Measurements from ENCODE around the gene NGB.
"Not testable (repeated sequence)": the region's sequence is repeated elsewhere in the genome, so short reads cannot be mapped to it uniquely, and the experiment has no call there.

NGB gene

GRCh38 chr14:77271113-77271710 is at the start of gene NGB:
Gene NGB (minus strand): TSS chr14:77271206. CDS start chr14:77270937, 269 bp downstream.
- DNase-seq, result no peak

GRCh38 chr14:77320238-77320935 is 49.4 kb upstream of the NGB start, which contains the start of gene POMT2:
Gene POMT2 (minus strand): TSS chr14:77320883. CDS start chr14:77320681, 202 bp downstream.
- DNase-seq, result peak; percentile 38 to 91 (median 86)

GRCh38 chr14:77319422-77319821 is 48.4 kb upstream of the NGB start:
- DNase-seq, result no peak

- DNase-seq, result not testable (repeated sequence)
Observed at GRCh38 chr14:77318756-77319155, 47.8 kb upstream of the NGB start.

- DNase-seq, result peak in 2 of 14 donors; percentile 17 to 18
Observed at GRCh38 chr14:77318006-77318553, 47.1 kb upstream of the NGB start.

GRCh38 chr14:77316872-77317301 is 45.9 kb upstream of the NGB start:
- peak in 1 of 14 donors; percentile 32 for DNase-seq

- DNase-seq, result no peak
Observed at GRCh38 chr14:77316195-77316505, 45.1 kb upstream of the NGB start.

GRCh38 chr14:77314539-77315457 is 43.8 kb upstream of the NGB start:
- peak in 3 of 14 donors; percentile 34 to 54 (median 54) for DNase-seq

- DNase-seq, result peak in 3 of 14 donors; percentile 26 to 61 (median 39)
Observed at GRCh38 chr14:77314043-77314442, 43.0 kb upstream of the NGB start.

- DNase-seq, result no peak
Observed at GRCh38 chr14:77313371-77313770, 42.4 kb upstream of the NGB start.

GRCh38 chr14:77311217-77311616 is 40.2 kb upstream of the NGB start:
- DNase-seq, result no peak

GRCh38 chr14:77310026-77310425 is 39.0 kb upstream of the NGB start:
- no peak for DNase-seq

- DNase-seq, result no peak
Observed at GRCh38 chr14:77309131-77309530, 38.1 kb upstream of the NGB start.

- peak in 11 of 14 donors; percentile 25 to 79 (median 57) for DNase-seq
Observed at GRCh38 chr14:77306851-77307496, 36.0 kb upstream of the NGB start.

GRCh38 chr14:77306416-77306815 is 35.4 kb upstream of the NGB start:
- peak in 11 of 14 donors; percentile 31 to 86 (median 68) for DNase-seq

- DNase-seq, result peak in 8 of 14 donors; percentile 24 to 71 (median 54)
Observed at GRCh38 chr14:77305696-77306095, 34.7 kb upstream of the NGB start.

GRCh38 chr14:77303417-77304156 is 32.6 kb upstream of the NGB start:
- peak in 2 of 14 donors; percentile 31 to 36 for DNase-seq

GRCh38 chr14:77302926-77303325 is 31.9 kb upstream of the NGB start:
- DNase-seq, result no peak

- peak in 13 of 14 donors; percentile 26 to 94 (median 79) for DNase-seq
Observed at GRCh38 chr14:77301103-77301502, 30.1 kb upstream of the NGB start.

GRCh38 chr14:77299771-77300170 is 28.8 kb upstream of the NGB start:
- no peak for DNase-seq

- DNase-seq, result no peak
Observed at GRCh38 chr14:77296906-77297305, 25.9 kb upstream of the NGB start.
